H1 (cell line): ENCODE data around the gene RNASEH2C. TPM values are rescaled to one million over a fixed set of nuclear protein-coding genes. Genes with fewer than 3 reads are reported as not detected.

ENCODE experiments used
- CTCF ChIA-PET: fragments of 300-600 bp; sonication (Branson Sonifier 250); formaldehyde crosslinking; loops from one replicate; lab custom pipeline; 2021; ENCODE audit not compliant: partially characterized antibody; lab: Charles Lee
- POLR2A ChIA-PET: fragments of 300-600 bp; sonication (Branson Sonifier 250); formaldehyde crosslinking; loops from one replicate; lab custom pipeline; 2021; ENCODE audit warnings: inconsistent platforms; ENCODE audit not compliant: partially characterized antibody; lab: Charles Lee
- DNase-seq, 2 experiments: peaks; one replicate each; pipeline versions ENCODE4 v3.0.0 to v3.0.0-alpha.2; 2010 to 2022; ENCODE audit warnings: low spot score in 2 of 2, low read depth in 1 of 2, mixed read lengths in 1 of 2
- FAIRE-seq: peaks from 2 replicates; lab custom pipeline; 2011; peaks lifted over from hg19 to GRCh38; lab: Jason Lieb, UNC
- H2AFZ ChIP-seq: 2 replicates; pipeline ENCODE4 v1.8.1; 2012; ENCODE audit warnings: low read length, inconsistent platforms
- H2AK5ac ChIP-seq: 2 replicates; pipeline ENCODE4 v1.6.1; 2013; ENCODE audit warnings: low read depth, low read length
- H2BK120ac ChIP-seq: replicated peaks from 2 replicates; pipeline ENCODE3; 2013; ENCODE audit warnings: low read depth, low read length, inconsistent platforms
- H2BK12ac ChIP-seq: 2 replicates; pipeline ENCODE4 v1.6.1; 2013; ENCODE audit warnings: low read depth, low read length
- H2BK15ac ChIP-seq: 2 replicates; pipeline ENCODE4 v1.6.1; 2013; ENCODE audit warnings: low read length
- H2BK20ac ChIP-seq: 2 replicates; pipeline ENCODE4 v1.6.1; 2013; ENCODE audit warnings: low read length
- H2BK5ac ChIP-seq: 2 replicates; pipeline ENCODE4 v1.6.1; 2013; ENCODE audit warnings: low read depth, low read length
- H3K14ac ChIP-seq: 2 replicates; pipeline ENCODE4 v1.6.1; 2013; ENCODE audit warnings: inconsistent platforms; ENCODE audit not compliant: insufficient read length
- H3K18ac ChIP-seq: 2 replicates; pipeline ENCODE4 v1.6.1; 2013; ENCODE audit warnings: low read length; ENCODE audit errors: extremely low read depth
- H3K23ac ChIP-seq: 2 replicates; pipeline ENCODE4 v1.6.1; 2013; ENCODE audit warnings: inconsistent platforms; ENCODE audit not compliant: insufficient read length
- H3K23me2 ChIP-seq: 2 replicates; pipeline ENCODE4 v1.6.1; 2013; ENCODE audit warnings: low read depth, low read length
- H3K27ac ChIP-seq: 2 replicates; pipeline ENCODE4 v1.6.1; 2011; ENCODE audit warnings: low read depth, low read length, inconsistent platforms
- H3K27me3 ChIP-seq, 4 experiments: replicated peaks in 1 of 4; 1 replicate in 1 of 4; 2 replicates in 3 of 4; pipeline versions ENCODE4 v1.6.1 to v1.8.1; 2011 to 2013; ENCODE audit warnings: low read length in 3 of 4, mild to moderate bottlenecking in 3 of 4, inconsistent platforms in 2 of 4, mixed read lengths in 2 of 4, moderate library complexity in 1 of 4; ENCODE audit not compliant: control insufficient read depth in 3 of 4, insufficient read depth in 3 of 4; ENCODE audit errors: extremely low read depth in 1 of 4
- H3K36me3 ChIP-seq, 4 experiments: 2 replicates each; pipeline versions ENCODE4 v1.6.1 to v1.8.1; 2011 to 2013; ENCODE audit warnings: mild to moderate bottlenecking in 4 of 4, low read length in 3 of 4, moderate library complexity in 2 of 4, control low read depth in 1 of 4, inconsistent platforms in 1 of 4; ENCODE audit not compliant: insufficient read depth in 4 of 4, control insufficient read depth in 2 of 4
- H3K4ac ChIP-seq: replicated peaks from 2 replicates; pipeline ENCODE3; 2013; ENCODE audit warnings: low read length, low read depth, mixed read lengths, inconsistent platforms; ENCODE audit not compliant: insufficient read length
- H3K4me1 ChIP-seq, 4 experiments: replicated peaks in 1 of 4; 1 replicate in 1 of 4; 2 replicates in 3 of 4; pipeline versions ENCODE4 v1.6.1 to v1.8.1; 2011 to 2013; ENCODE audit warnings: low read length in 3 of 4, inconsistent platforms in 2 of 4, mixed read lengths in 1 of 4; ENCODE audit not compliant: insufficient read depth in 4 of 4, control insufficient read depth in 3 of 4
- H3K4me2 ChIP-seq, 2 experiments: 2 replicates each; pipeline versions ENCODE4 v1.6.1 to v1.8.1; 2011 to 2013; ENCODE audit warnings: low read depth in 2 of 2, low read length in 2 of 2, control low read depth in 1 of 2, inconsistent platforms in 1 of 2, mild to moderate bottlenecking in 1 of 2; ENCODE audit not compliant: insufficient read depth in 1 of 2
- H3K4me3 ChIP-seq, 4 experiments: fragments of 200-600, 300-600 bp in 1 of 4; sonication (generic), shearing (Covaris generic), sonication (Bioruptor Twin) in 1 of 4; 2 replicates each; pipeline versions ENCODE4 v1.5.1 to v1.8.1; 2011 to 2016; ENCODE audit warnings: low read length in 4 of 4, low read depth in 3 of 4, control low read depth in 2 of 4, inconsistent platforms in 2 of 4, mild to moderate bottlenecking in 2 of 4, mixed read lengths in 1 of 4, moderate library complexity in 1 of 4; ENCODE audit not compliant: insufficient read depth in 2 of 4; ENCODE audit errors: extremely low read depth in 1 of 4
- H3K56ac ChIP-seq: replicated peaks from 2 replicates; pipeline ENCODE3; 2013; ENCODE audit warnings: low read depth, mild to moderate bottlenecking, mixed read lengths, low read length, inconsistent platforms; ENCODE audit not compliant: insufficient read length
- H3K79me1 ChIP-seq: 2 replicates; pipeline ENCODE4 v1.6.1; 2013; ENCODE audit warnings: low read depth, low read length, control low read depth
- H3K79me2 ChIP-seq, 2 experiments: 2 replicates each; pipeline versions ENCODE4 v1.6.1 to v1.8.1; 2012 to 2013; ENCODE audit warnings: low read length in 2 of 2, mild to moderate bottlenecking in 2 of 2, inconsistent platforms in 1 of 2; ENCODE audit not compliant: insufficient read depth in 2 of 2, control insufficient read depth in 1 of 2
- H3K9ac ChIP-seq, 4 experiments: replicated peaks in 1 of 4; 1 replicate in 1 of 4; 2 replicates in 3 of 4; pipeline versions ENCODE4 v1.6.1 to v1.8.1; 2011 to 2013; ENCODE audit warnings: low read depth in 3 of 4, low read length in 3 of 4, control low read depth in 2 of 4, mild to moderate bottlenecking in 2 of 4, moderate library complexity in 2 of 4, inconsistent platforms in 1 of 4; ENCODE audit errors: extremely low read depth in 1 of 4
- H3K9me3 ChIP-seq, 2 experiments: 2 replicates each; pipeline versions ENCODE4 v1.6.1 to v1.8.1; 2012 to 2013; ENCODE audit warnings: mild to moderate bottlenecking in 2 of 2, moderate library complexity in 2 of 2, control low read depth in 1 of 2, inconsistent platforms in 1 of 2, low read depth in 1 of 2, low read length in 1 of 2, mixed read lengths in 1 of 2; ENCODE audit not compliant: insufficient read depth in 2 of 2
- H4K20me1 ChIP-seq, 2 experiments: replicated peaks in 1 of 2; 2 replicates each; pipeline versions ENCODE3 to v1.8.1; 2011 to 2013; ENCODE audit warnings: inconsistent platforms in 2 of 2, low read length in 2 of 2, mild to moderate bottlenecking in 1 of 2; ENCODE audit not compliant: insufficient read depth in 2 of 2, control insufficient read depth in 1 of 2
- H4K5ac ChIP-seq: 2 replicates; pipeline ENCODE4 v1.6.1; 2013; ENCODE audit warnings: low read length, low read depth, mixed read lengths, inconsistent platforms; ENCODE audit not compliant: insufficient read length
- H4K8ac ChIP-seq: 2 replicates; pipeline ENCODE4 v1.8.0; 2013; ENCODE audit warnings: mild to moderate bottlenecking, moderate library complexity, low read length, inconsistent platforms; ENCODE audit not compliant: insufficient read depth; ENCODE audit errors: extremely low read depth
- H4K91ac ChIP-seq: replicated peaks from 2 replicates; pipeline ENCODE3; 2013; ENCODE audit warnings: low read length, mixed read lengths, inconsistent platforms; ENCODE audit not compliant: insufficient read length
- BCL11A ChIP-seq, 2 experiments: IDR thresholded peaks; one replicate each; pipeline ENCODE4 v1.6.1; 2011; ENCODE audit warnings: low read depth in 2 of 2, low read length in 2 of 2, mild to moderate bottlenecking in 2 of 2
- CREB1 ChIP-seq: IDR thresholded peaks from 2 replicates; pipeline ENCODE4 v1.6.1; 2012; ENCODE audit warnings: inconsistent platforms
- NRF1 ChIP-seq: IDR thresholded peaks from 2 replicates; pipeline ENCODE4 v1.6.1; 2011; ENCODE audit warnings: mild to moderate bottlenecking, low read depth, low read length, improper control_type of control experiment
- PHF8 ChIP-seq: fragments of 200-600 bp; sonication (generic); conservative IDR thresholded peaks from 2 replicates; pipeline ENCODE4 v1.7.1; 2012; ENCODE audit warnings: low read depth, mild to moderate bottlenecking, inconsistent platforms, low read length, moderate library complexity
- POU5F1 ChIP-seq: IDR thresholded peaks from 2 replicates; pipeline ENCODE4 v1.6.1; 2011; ENCODE audit warnings: low read depth, mild to moderate bottlenecking, low read length, moderate library complexity
- RBBP5 ChIP-seq: IDR thresholded peaks from 2 replicates; pipeline ENCODE4 v1.7.1; 2012; ENCODE audit warnings: low read depth, mild to moderate bottlenecking, inconsistent platforms, low read length, moderate library complexity, borderline replicate concordance
- RNF2 ChIP-seq: fragments of 200-900, 300-1000 bp; sonication (generic); IDR thresholded peaks from 2 replicates; pipeline ENCODE4 v1.7.1; 2016; ENCODE audit warnings: borderline replicate concordance, low read depth, mild to moderate bottlenecking, antibody characterized with exemption, low read length; ENCODE audit not compliant: poor library complexity, severe bottlenecking; ENCODE audit errors: missing control alignments
- WGBS, 2 experiments: shearing (Covaris generic) in 1 of 2; methylation state at CpG; one replicate each; pipeline versions ENCODE4 v1.1.6 to v1.1.7; 2013 to 2015; ENCODE audit warnings: low lambda C conversion rate in 2 of 2, mixed read lengths in 2 of 2, inconsistent platforms in 1 of 2, low coverage in 1 of 2, missing lambda C conversion rate in 1 of 2; ENCODE audit not compliant: insufficient replicate concordance in 2 of 2, insufficient coverage in 1 of 2, insufficient read length in 1 of 2; ENCODE audit errors: extremely low coverage in 1 of 2, missing lambda C conversion rate in 1 of 2; 5-methylcytosine and 5-hydroxymethylcytosine counted together
- polyA plus RNA-seq, 7 experiments: library from polyadenylated mRNA; depleted of rRNA in 3 of 7; stranded (reverse) in 5 of 7; unstranded in 2 of 7; fragments of >200 nt in 5 of 7; fragments of 200-250 nt in 2 of 7; gene quantifications; 1 replicate in 5 of 7; 2 replicates in 1 of 7; 4 replicates in 1 of 7; pipeline versions ENCODE4 v1.2.1 to v1.2.3, GENCODE V29; 2011 to 2013; ENCODE audit warnings: missing spikeins in 2 of 7, mixed read lengths in 2 of 7
- total RNA-seq: library from RNA; stranded (reverse); fragmentation: NEBNext Ultra II Directional; extraction: Animal tissue kit (Norgen Biotek cat#: 25700); gene quantifications from 2 replicates; pipeline ENCODE4 v1.2.1, GENCODE V29; 2021
- TF ChIP-seq, protein P1 (sequence below): IDR thresholded peaks from 2 replicates; pipeline ENCODE4 v1.6.1; 2011; ENCODE audit warnings: low read depth, mild to moderate bottlenecking, low read length; ENCODE audit not compliant: insufficient read depth

Gene RNASEH2C
- total and polyA plus RNA-seq, 2 of the 8 experiments (the other 6 are each of a cell fraction or from before 2014, with no cell fraction given), result 40.2 to 60.3 TPM

- H3K18ac ChIP-seq, result no peak overlapping the region
- POLR2A ChIA-PET, result interaction anchor here (0.6 to 2.8 kb wide), 3 partner anchors 15 to 156 kb away, joined by 3 to 12 read pairs (median 8); partner anchors contain the start of gene MUS81
- no peaks in the 10 kb centered on the region for H3K4me1 ChIP-seq
- no peaks in the 10 kb centered on the region for H4K20me1 ChIP-seq
- H3K23me2 ChIP-seq, result no peaks in the 10 kb centered on the region
- 77% methylated on average over 4 of the region's 4 CpGs; no CpG with 5 or more reads in 1 of the 2 experiments for WGBS, 2 experiments
- TF ChIP-seq PHF8 (no peak), CREB1 (no peak), BCL11A (IDR thresholded peaks at IDR 0.05; ENCODE audit: low read depth in 2 of 2, low read length in 2 of 2) (no peak), RNF2 (no peak), RBBP5 (no peak), NRF1 (no peak), POU5F1 (no peak)
- TF ChIP-seq, protein P1, sequence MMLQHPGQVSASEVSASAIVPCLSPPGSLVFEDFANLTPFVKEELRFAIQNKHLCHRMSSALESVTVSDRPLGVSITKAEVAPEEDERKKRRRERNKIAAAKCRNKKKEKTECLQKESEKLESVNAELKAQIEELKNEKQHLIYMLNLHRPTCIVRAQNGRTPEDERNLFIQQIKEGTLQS, result no peak
- FAIRE-seq, result no peak
- no peak overlapping the region for H3K4ac ChIP-seq
- no peak overlapping the region for H3K56ac ChIP-seq
- no peak overlapping the region for H2BK20ac ChIP-seq
- H3K4me3 ChIP-seq, result no peak overlapping the region
- DNase-seq, result no peak
- no peaks in the 10 kb centered on the region for H3K36me3 ChIP-seq
- no peaks in the 10 kb centered on the region for H3K79me2 ChIP-seq
- 0 out of 4 replicates have a peak, but pooled peaks cover 0 to 8% of the 10 kb centered on the region in 2 experiments for H3K9me3 ChIP-seq
- H4K8ac ChIP-seq, result no peak overlapping the region
- no peak overlapping the region for H4K5ac ChIP-seq
- no peak overlapping the region for H2AFZ ChIP-seq
- no peak overlapping the region for H3K14ac ChIP-seq
- H2BK12ac ChIP-seq, result no peak overlapping the region
- no peak overlapping the region for H2BK5ac ChIP-seq
- no peaks in the 10 kb centered on the region for H3K79me1 ChIP-seq
- H3K27ac ChIP-seq, result no peak overlapping the region
- no peak overlapping the region for H3K9ac ChIP-seq
- H2AK5ac ChIP-seq, result no peak overlapping the region
- no peak overlapping the region for H4K91ac ChIP-seq
- H3K27me3 ChIP-seq, result no peaks in the 10 kb centered on the region; a peak in 2 of 7 replicates
- no peak overlapping the region for H3K4me2 ChIP-seq
- CTCF ChIA-PET, result interaction anchor here (0.8 to 3.9 kb wide), 8 partner anchors 8 to 185 kb away, joined by 3 to 24 read pairs (median 4); partner anchors contain the start of genes AP5B1 and FIBP
- no peak overlapping the region for H2BK15ac ChIP-seq
- H2BK120ac ChIP-seq, result no peak overlapping the region
- H3K23ac ChIP-seq, result no peak overlapping the region
Observed at GRCh38 chr11:65703846-65704245, 16.8 kb downstream of the RNASEH2C start.
